ENCODE data around the gene NTMT1. TPM values are rescaled to one million over a fixed set of nuclear protein-coding genes. Genes with fewer than 3 reads are reported as not detected.

The NTMT1 gene
- total RNA-seq, 1 donor from 2014 or later: 35.9 TPM

DNA sequence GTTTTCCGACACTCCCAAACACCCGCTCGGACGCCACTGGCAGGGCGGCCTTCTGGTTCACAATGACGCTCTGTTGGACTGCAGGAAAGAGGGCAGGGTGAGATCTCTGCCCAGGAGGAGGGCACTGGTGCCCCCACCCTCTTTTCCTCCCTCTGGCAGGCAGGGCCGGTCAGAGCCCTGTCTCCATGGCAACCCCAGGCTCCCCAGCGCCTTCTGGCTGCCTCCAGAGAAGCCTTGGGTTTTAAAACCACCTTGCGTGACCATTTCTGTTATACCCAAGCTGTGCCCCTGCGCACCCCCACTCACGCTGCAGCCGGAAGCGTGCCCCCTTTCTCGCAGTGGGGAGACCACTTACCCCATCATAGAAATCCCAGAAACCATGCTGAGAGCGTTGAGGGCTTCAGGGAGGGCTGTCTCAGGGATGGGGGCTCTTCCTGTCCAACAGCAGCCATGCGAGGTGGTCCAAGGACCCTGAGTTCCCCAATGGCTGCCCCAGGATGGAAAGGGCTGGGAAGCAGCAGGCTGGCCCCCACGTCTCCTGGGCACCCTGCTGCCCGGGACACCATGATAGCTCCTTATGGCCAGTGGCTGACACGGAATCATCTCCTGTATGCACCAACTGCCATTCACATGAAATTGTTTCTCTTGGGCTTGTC is 12.3 kb upstream of the NTMT1 start:
- DNase-seq (ENCODE audit: low read depth): no peak

DNA sequence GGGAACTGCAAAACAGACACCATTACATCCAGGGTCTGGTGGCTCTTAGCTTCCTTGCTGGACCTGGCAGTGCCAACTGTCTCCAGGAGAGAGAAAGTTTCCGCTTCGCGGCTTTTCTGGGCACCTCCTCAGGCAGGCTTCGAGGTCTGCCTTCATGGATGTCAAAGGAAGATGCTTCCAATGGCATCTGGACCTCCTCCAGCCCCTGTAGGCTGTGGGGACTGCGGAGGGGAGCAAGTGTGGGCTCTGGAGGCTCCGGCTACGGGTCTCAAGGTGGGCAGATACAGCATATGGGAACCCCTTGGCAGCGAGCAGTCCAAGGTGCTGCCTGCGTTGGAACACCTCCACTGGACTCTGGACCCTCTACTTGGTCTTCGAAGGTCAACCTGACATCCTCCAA is 11.0 kb upstream of the NTMT1 start:
- DNase-seq (ENCODE audit: low read depth): no peak

DNA sequence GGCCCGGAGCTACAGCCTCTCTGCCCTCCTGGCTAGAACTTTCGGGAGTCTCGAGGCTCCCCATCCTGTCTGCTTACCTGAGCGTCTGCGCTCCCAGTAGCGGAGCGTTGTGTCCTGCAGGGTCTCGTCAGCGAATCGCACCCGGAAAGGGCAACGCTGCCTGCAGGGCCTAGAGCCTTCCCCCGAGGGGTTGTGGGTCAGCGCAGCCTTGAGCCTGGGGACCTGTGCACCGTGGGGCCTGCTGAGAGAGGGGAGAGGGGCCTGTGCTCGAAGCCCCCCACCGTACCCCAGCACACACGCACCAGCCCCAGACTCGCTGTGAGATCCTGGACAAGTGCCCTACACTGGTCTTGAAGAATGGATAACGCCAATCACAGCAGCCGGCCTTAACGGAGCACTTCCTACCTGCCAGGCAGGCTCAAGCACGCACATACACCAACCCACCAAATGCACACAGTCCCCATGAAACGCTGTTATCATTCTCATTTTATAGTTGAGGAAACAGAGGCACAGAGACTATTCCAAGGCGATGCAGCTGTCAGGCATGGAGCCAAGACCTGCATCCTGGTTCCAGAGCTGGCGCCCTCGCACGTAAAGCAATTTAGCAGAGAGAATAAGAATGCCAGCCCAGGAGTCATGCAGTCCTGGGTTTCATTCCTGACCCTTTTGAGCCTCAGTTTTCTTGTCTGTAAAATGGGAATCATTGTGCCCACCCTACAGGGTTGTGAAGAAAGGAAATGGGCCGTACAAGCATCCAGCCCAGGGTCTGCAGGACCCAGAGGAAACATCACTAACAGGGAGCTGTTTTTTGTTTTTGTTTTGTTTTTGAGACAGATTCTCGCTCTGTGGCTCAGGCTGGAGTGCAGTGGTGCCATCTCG is 10.3 kb upstream of the NTMT1 start:
- no peak for DNase-seq (ENCODE audit: low read depth)

DNA sequence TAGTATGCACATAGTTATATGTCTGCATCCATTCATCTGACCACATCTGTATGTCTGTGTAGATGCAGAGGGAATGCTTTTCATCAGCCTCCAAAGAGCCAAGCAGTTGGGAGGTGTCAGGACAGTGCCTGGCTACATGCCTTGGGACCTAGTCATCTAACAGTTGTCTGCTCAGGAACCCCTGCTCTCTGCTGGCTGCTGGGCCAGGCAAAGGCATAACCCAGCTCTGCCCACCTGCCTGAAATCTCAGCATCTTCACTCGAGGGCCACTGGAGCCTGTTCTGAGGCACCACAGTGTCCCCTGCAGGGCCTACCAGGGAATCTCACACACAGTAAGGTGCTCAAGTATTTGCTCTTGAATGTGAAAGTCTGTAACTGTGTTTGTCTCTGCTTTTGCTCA is 8.8 kb upstream of the NTMT1 start:
- peak; percentile 63 for DNase-seq (ENCODE audit: low read depth)

DNA sequence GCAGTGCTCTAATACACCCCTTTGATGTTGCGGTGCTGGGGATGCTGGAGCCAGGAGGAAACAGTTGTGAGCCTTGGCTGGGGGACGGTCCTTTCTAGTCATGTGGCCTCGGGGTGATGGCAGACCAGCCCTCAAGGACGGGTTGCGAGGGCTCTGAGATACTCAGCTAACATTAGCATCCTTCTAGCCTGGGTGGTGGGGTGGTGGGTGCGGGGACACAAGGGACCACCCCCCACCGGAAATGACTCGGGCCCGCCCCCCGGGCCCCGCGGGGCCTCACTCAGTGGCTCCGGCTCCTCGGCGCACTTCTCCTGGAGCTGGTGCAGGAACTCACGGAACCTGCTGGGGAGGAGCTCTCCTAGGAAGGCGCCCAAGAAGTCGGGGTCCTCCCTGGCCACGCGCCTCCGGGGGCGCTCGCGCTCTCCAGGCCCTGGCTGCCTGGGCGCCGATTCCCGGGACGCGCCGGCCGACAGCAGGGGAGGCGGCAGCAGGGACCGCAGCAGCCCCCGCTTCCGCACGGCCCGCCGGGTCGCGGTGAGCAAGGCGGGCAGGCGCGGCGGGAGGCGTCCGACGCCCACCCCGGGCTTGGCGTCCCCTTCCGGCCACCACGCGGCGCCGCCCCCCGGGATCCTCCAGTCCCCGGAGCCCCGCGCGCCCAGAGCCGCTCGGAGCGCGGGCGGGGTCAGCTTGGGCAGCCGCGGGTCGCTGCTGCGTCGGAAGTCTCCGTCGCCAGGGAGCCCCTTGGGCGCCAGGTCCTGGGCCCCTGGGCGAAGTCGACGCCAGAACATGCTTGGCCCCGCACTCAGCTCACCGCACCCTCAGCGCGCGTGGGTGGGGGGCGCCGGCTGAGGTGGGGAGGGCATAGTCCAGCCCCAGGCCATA is 5.9 kb upstream of the NTMT1 start:
- DNase-seq (ENCODE audit: low read depth): no peak

DNA sequence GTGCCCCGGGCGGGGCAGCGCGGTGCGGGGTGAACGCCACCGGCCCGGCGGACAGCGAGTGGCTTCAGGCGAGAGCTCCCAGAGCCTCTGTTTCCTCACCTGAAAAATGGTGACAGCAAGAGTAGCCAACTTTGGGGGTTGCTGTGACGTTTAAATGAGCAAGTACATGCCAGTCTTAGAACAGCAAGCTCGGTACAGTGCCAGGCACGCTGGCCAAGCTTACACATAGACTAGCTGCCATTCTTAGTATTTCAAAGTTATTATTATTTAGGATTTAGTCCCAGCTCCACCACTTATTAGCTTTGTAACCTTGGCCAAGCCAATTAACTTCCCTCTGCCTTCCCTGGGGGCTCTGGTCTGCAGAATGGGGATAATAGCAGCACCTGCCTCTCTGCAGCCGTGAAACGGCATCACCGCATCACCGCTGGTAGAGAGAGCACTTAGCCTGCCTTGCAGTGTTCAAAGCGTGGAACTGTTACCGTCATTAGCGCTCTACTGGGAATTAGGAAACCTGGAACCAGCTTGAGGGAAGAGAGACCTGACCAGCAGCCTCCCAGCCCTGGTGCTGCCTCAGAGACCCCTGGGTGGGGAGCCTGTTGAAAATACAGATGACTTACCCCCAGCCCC is 5.2 kb upstream of the NTMT1 start, which contains the start of gene C9orf50:
C9orf50 (minus strand) TSS at position 433 of the 627 bp plus-strand sequence. CDS start 527 bp downstream, outside the sequence.
- no peak for DNase-seq (ENCODE audit: low read depth)

DNA sequence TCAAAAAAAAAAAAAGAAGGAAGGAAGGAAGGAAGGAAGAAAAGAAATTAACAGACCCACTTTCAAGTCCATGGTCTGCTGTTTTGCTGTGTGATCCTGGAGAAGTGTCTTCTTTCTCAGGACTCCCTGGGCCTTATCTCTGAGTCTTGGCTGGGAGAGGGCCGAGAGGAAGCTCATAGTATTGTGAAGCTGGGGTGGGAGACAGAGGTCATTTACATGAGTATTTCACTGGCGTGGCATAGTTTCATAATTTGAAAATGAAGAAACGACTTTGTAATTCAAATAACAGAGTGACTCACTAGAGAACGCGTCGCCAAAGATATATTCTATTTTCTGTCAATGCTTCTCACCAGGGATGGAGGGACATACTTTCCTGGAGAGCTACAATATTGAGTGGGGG is 2.6 kb upstream of the NTMT1 start:
- no peak for DNase-seq (ENCODE audit: low read depth)

DNA sequence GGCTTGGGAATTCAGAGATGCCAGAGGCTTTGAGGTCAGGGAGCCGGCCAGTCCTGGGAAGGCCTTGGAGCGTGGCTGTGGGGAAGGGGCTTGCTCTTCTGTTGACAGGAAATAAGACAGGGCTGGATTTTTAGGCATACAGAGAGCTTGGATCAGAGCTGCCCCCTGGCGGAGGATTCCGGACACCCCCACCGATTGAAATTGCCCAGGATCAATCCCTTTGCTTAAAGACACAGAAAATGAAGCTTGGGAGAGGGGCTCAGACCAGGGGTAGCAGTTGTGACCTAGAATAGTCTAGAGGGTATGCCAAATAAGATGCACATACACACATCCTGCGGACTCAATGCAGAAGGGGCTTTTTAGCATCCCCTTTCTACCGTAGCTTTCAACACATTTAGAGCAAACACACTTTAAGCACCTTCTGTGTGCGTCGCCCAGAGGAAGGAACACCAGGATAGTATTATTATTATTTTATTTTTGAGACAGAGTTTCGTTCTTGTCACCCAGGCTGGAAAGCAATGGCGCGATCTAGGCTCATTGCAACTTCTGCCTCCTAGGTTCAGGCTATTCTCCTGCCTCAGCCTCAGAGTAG is 1.7 kb upstream of the NTMT1 start:
- peak; percentile 54 for DNase-seq (ENCODE audit: low read depth)

DNA sequence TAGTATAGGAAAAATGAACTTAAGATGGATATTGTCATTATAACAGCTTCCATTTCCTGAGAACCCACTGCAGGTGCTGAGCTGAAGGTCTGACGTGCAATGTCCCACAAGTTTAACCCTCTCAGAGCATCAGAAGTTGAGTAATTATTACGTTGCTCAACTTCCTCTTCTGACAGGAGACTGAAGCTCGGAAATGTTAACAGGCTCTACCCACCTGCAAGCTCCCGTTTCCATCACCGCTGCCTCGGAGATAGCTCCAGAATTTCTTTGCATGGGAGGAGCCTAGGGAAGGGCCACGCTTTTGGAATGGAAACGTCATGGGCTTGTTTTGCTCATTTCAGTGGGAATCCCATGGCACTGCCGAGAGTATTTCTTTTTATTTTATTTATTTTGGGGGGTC is 1.0 kb upstream of the NTMT1 start:
- DNase-seq (ENCODE audit: low read depth): no peak

DNA sequence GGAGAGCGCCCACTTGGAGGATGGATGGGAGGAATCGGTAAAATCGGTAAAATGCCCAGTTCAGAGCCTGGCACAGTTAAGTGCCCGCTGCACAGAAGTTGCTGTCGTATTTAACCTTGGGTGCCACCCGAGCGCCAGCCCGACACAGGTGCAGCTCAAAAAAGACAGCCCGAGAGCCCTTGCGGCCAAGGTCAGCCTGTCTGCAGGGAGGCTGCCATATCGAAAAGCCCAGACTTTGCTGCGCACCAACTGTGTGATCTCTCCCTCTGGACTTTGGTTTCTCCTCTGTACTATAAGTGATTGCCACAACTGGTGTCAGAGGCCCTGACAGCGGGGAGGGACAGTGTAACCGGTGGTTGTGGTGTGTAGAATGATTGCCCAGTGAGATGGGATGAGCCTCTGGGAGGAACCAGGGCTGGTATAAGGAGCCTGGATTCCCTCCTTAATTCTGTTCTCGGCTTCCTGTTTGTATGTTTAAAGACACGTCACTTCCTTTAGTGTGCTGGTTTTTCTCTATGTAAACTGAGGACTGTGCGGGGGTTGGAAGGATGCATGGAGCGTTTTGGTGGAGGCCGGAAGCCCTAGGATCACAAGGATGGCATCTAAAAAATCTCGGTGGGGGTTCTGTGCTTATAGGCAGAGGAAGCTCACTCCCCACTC is 792 bp downstream of the NTMT1 start:
- peak; percentile 71 for DNase-seq (ENCODE audit: low read depth)

DNA sequence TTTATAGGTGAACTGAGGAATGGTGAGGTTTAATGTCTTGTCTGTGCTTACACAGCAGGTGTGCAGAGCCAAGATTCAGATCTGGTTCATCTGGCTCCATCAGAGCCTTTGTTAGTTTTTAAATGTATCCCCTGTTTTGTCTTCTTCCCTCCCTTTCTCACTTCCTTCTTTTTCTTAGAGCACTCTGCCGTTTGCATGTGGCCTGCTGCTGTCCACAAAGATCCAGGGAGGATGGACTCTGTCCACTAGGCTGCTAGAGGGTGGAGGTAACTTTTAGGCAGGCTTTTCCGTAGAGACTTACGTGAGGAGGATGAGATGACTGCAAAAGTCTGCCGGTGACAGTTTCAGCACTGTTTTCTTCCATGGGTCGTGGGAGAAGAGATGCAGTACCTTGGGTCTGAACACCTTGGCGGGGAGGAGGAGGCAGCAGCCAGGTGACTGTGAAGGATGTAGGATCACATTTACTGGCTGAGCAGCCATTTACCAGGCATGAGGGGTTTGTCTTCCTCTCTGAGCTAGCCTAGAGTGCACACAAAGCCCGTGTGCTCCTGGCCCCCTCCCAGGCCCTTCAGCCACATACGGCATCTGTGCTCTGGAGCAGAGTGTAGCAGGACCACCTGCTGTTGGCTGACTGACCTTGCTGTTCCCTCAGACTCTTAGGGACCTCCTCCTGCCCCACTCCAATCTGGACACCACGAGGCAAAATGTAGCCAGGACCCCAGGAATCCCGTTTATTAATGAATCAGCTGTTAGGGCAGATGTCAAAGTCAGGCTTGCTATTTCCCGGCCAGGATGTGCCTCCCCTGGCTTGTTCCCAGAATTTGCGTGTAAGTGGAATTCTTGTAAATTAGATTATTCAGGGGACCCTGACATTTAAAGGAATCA is 1.8 kb downstream of the NTMT1 start:
- DNase-seq (ENCODE audit: low read depth): peak; percentile 52

DNA sequence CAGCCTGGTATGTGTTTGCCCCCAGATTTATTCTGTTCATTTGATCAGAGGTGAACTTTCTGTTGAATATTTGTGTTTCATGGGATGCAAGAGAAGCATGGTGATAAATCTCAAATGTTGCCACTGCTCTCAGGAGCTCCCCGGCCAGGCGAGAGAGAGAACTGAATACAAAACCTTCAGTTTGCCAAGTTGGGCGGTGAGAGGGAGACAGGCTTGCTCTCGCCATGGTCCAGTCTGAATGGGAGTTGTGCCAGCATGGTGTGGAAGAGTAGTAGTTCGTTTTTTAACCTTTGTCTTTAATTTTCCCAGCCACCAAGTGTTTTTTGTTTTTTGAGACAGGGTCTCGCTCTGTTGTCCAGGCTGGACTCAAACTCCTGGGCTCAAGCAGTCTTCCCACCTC is 2.7 kb downstream of the NTMT1 start:
- DNase-seq (ENCODE audit: low read depth): no peak

DNA sequence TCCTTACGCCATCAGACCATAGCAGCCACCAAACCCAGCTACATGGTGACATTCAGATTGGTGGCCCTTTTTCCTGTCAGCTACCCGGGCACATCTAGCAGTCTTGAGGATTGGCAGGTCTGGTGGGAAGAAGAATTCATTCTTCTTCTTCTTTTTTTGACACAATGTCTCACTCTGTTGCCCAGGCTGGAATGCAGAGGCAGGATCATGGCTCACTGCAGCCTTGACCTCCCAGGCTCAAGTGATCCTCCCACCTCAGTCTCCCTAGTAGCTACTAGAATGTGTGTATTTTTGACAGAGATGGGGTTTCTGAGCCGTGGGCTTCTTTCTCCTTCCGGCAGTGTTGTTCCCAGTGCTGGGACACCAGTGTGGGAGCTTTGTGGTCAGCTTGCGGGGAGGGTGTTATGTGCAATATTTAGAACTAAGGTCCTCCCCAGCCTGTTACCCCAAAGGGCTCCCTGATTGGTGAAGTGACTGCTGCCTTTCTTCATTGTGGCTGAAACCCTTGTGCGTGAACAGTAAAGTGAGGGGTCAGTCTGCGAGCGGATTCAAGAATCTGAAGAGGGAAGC is 3.4 kb downstream of the NTMT1 start:
- no peak for DNase-seq (ENCODE audit: low read depth)

DNA sequence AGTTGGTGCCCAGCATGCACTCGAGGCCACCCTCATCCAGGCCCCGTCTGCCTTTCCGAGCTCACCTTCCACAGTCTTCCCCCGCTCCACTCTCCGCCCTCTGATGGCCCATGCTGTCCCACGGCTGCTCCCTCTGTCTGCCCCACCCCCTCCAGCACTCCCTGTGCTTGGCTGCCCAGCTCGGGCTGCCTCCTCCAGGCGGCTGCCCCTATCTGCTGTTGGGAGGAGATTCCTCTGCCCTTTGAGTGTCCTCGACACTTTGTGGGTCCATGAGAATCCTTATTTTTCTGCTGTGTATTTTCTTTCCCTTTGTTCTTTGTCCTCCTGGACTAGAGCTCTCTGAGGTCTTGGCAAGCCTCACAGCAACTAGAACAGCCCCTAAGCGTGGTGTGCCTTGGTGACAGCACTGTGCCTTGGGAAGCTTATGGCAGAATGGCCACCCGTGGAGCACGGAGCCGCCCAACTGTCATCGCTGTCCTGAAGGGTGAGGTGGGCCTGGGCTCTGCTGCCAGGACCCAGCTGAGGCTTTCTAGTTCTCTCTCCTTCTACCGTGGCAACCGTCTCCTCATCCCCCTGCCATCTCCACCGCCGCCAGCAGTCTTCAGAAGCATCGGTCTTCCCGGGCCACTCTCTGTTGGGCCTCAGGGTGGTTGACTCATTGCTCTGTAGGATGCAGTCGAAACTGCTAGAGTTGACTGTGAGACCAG is 5.2 kb downstream of the NTMT1 start:
- DNase-seq (ENCODE audit: low read depth): no peak

DNA sequence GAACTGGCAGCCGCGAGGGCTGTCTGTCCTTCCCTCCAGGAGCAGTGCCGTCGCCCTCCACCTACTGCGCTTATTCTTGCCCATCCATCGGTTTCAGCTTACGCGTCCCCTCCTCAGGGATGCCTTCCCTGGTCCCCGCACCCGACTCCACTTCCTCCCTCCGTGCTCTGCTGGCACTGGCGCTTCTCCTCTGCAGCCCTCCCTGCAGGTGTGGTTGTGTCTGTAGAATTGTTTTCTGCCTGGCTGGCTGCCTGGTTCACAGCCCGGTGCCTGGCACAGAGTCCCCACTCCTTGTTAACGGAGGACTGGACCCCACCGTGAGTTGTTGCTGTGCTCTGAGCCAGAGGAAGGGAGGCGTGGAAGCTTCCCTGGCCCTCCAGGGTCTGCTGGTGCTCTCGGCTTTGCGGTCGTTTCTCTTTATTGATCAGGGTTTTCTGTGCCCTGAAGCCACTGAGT is 5.7 kb downstream of the NTMT1 start:
- DNase-seq (ENCODE audit: low read depth): no peak

DNA sequence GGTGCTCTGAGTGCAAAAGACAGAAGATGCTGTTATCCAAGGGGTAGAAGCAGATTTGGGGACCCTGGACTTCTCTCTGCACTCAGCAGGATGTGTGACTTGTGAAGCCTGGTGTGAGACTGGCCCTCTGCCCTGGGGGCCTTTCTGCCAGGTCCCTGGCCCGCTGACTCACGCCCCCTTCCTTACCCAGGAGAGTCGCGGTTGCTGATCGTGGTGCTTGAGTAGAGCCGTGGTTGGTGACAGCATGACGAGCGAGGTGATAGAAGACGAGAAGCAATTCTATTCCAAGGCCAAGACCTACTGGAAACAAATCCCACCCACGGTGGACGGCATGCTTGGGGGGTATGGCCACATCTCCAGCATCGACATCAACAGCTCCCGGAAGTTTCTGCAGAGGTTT is 6.5 kb downstream of the NTMT1 start:
- DNase-seq (ENCODE audit: low read depth): peak; percentile 31

DNA sequence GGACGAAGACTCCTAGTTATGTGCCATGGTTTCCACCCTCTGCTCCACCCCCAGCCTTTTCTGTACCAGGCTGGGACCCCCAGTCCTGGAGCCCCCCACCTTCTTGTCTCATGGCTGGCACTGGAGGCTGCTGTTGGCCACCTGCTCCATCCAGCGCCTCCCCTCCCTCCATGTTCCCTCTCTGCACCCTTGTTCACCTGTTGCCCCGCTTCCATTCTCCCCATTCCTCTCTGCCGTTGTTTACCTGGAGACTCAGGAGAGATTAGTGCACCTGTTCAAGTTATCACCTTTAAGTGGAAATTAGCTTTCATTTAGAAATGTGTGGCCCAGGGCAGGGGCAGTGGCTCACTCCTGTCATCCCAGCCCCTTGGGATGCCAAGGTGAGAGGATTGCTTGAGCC is 7.2 kb downstream of the NTMT1 start:
- no peak for DNase-seq (ENCODE audit: low read depth)

DNA sequence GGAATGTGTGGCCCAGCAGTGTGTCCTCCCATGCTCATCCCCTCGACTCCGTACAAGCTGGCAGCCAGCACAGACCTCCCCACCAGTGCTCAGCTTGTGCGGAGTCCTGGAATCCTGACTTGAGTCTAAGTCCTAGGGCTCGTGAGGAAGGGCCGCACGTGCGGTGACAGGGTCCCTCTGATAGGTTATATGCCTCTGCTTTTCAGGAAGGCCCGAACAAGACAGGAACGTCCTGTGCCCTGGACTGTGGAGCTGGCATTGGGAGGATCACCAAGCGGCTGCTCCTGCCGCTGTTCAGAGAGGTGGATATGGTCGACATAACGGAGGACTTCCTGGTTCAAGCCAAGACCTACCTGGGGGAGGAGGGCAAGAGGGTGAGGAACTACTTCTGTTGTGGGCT is 7.9 kb downstream of the NTMT1 start:
- DNase-seq (ENCODE audit: low read depth): no peak
